ENCODE data around the gene POLR2H.

The POLR2H gene

GRCh38 chr3:184352149-184352785, 9.2 kb upstream of the POLR2H start:
- no peak for DNase-seq (ENCODE audit: low read depth)

GRCh38 chr3:184352897-184353545, 8.5 kb upstream of the POLR2H start:
- no peak for DNase-seq (ENCODE audit: low read depth)

GRCh38 chr3:184353546-184353941, 8.0 kb upstream of the POLR2H start:
- no peak for DNase-seq (ENCODE audit: low read depth)

- peak; percentile 10 for DNase-seq (ENCODE audit: low read depth)
Measured at GRCh38 chr3:184354121-184354728, 7.3 kb upstream of the POLR2H start.

GRCh38 chr3:184354754-184355153, 6.8 kb upstream of the POLR2H start:
- no peak for DNase-seq (ENCODE audit: low read depth)

- DNase-seq (ENCODE audit: low read depth): peak; percentile 29
Measured at GRCh38 chr3:184355261-184356040, 6.1 kb upstream of the POLR2H start.

- DNase-seq (ENCODE audit: low read depth): no peak
Measured at GRCh38 chr3:184357248-184358123, 4.0 kb upstream of the POLR2H start.

- no peak for DNase-seq (ENCODE audit: low read depth)
Measured at GRCh38 chr3:184358124-184358767, 3.3 kb upstream of the POLR2H start.

GRCh38 chr3:184358921-184359350, 2.6 kb upstream of the POLR2H start:
- DNase-seq (ENCODE audit: low read depth): no peak

- DNase-seq (ENCODE audit: low read depth): no peak
Measured at GRCh38 chr3:184359610-184360009, 1.9 kb upstream of the POLR2H start.

- DNase-seq (ENCODE audit: low read depth): no peak
Measured at GRCh38 chr3:184360070-184360928, 1.2 kb upstream of the POLR2H start.

GRCh38 chr3:184360929-184361531, 480 bp upstream of the POLR2H start:
- DNase-seq (ENCODE audit: low read depth): no peak

GRCh38 chr3:184361932-184362667, 590 bp downstream of the POLR2H start:
- peak; percentile 61 for DNase-seq (ENCODE audit: low read depth)

GRCh38 chr3:184362668-184363546, 1.4 kb downstream of the POLR2H start:
- DNase-seq (ENCODE audit: low read depth): peak; percentile 97

- peak; percentile 72 for DNase-seq (ENCODE audit: low read depth)
Measured at GRCh38 chr3:184366619-184367289, 5.2 kb downstream of the POLR2H start.

GRCh38 chr3:184368116-184368515, 6.6 kb downstream of the POLR2H start:
- DNase-seq (ENCODE audit: low read depth): no peak

- peak; percentile 71 for DNase-seq (ENCODE audit: low read depth)
Measured at GRCh38 chr3:184368586-184369183, 7.2 kb downstream of the POLR2H start.
